OCI-LY1 (cell line): ENCODE results near the gene IKZF1.
A peak's percentile ranks its signal among the peaks of the same experiment; 100 is the strongest.

ENCODE experiments used
- H2AFZ ChIP-seq: fragments of 200-600 bp; sonication (generic), shearing (Covaris generic); 2 replicates; pipeline ENCODE4 v1.6.0; 2014; ENCODE audit warnings: antibody characterized with exemption, mild to moderate bottlenecking, low read length
- H3F3A ChIP-seq: fragments of 200-600 bp; sonication (generic), shearing (Covaris generic); 2 replicates; pipeline ENCODE4 v1.6.0; 2014; ENCODE audit warnings: mild to moderate bottlenecking, antibody characterized with exemption, low read length, moderate library complexity; ENCODE audit not compliant: insufficient read depth
- H3K27ac ChIP-seq: fragments of 200-600 bp; sonication (generic); 2 replicates; pipeline ENCODE4 v1.5.1; 2014; ENCODE audit warnings: low read length, mixed run types, mild to moderate bottlenecking, low read depth; ENCODE audit not compliant: poor library complexity, severe bottlenecking
- H3K27me3 ChIP-seq: fragments of 200-600 bp; sonication (generic); 2 replicates; pipeline ENCODE4 v1.6.0; 2014; ENCODE audit warnings: antibody characterized with exemption, mild to moderate bottlenecking, low read length, moderate library complexity; ENCODE audit not compliant: insufficient read depth
- H3K36me3 ChIP-seq: fragments of 200-600 bp; sonication (generic); 2 replicates; pipeline ENCODE4 v1.6.1; 2014; ENCODE audit warnings: mild to moderate bottlenecking, antibody characterized with exemption, low read length, moderate library complexity, mixed read lengths; ENCODE audit not compliant: insufficient read depth
- H3K4me1 ChIP-seq: fragments of 200-600 bp; sonication (generic); 2 replicates; pipeline ENCODE4 v1.5.1; 2014; ENCODE audit warnings: mild to moderate bottlenecking, low read length, moderate library complexity; ENCODE audit not compliant: insufficient read depth, severe bottlenecking
- H3K4me2 ChIP-seq: fragments of 200-600 bp; sonication (generic), shearing (Covaris generic); 2 replicates; pipeline ENCODE4 v1.6.1; 2014; ENCODE audit warnings: low read length
- H3K4me3 ChIP-seq: fragments of 200-600 bp; sonication (generic); 2 replicates; pipeline ENCODE4 v1.5.1; 2014; ENCODE audit warnings: low read length, low read depth, mild to moderate bottlenecking, mixed read lengths; ENCODE audit not compliant: poor library complexity, severe bottlenecking
- H3K79me2 ChIP-seq: fragments of 200-600 bp; shearing (Covaris generic); 2 replicates; pipeline ENCODE4 v1.6.1; 2016; ENCODE audit warnings: mixed run types, low read length, mixed read lengths; ENCODE audit not compliant: insufficient read depth
- H3K9ac ChIP-seq: fragments of 200-600 bp; sonication (generic), shearing (Covaris generic); 2 replicates; pipeline ENCODE4 v1.6.1; 2014; ENCODE audit warnings: mild to moderate bottlenecking, low read length, mixed read lengths
- H3K9me2 ChIP-seq: fragments of 200-600 bp; sonication (generic), shearing (Covaris generic); 2 replicates; pipeline ENCODE4 v1.6.1; 2014; ENCODE audit warnings: low read depth, mild to moderate bottlenecking, low read length, mixed read lengths
- H3K9me3 ChIP-seq: fragments of 200-600 bp; shearing (Covaris generic); 2 replicates; pipeline ENCODE4 v1.6.1; 2014; ENCODE audit warnings: low read length, mixed read lengths
- H4K20me1 ChIP-seq: fragments of 200-600 bp; sonication (generic), shearing (Covaris generic); 2 replicates; pipeline ENCODE4 v1.6.0; 2016; ENCODE audit warnings: mild to moderate bottlenecking, low read length; ENCODE audit not compliant: insufficient read depth
- EZH2 ChIP-seq: fragments of 200-600 bp; sonication (generic), shearing (Covaris generic); IDR thresholded peaks from 2 replicates; pipeline ENCODE4 v1.8.0; 2017; ENCODE audit warnings: borderline replicate concordance, mixed run types, mild to moderate bottlenecking, antibody characterized with exemption, low read length, moderate library complexity, mixed read lengths
- TF ChIP-seq, protein P1 (sequence below): fragments of 200-600 bp; sonication (generic), shearing (Covaris generic); IDR thresholded peaks from 2 replicates; pipeline ENCODE4 v1.5.1; 2017; ENCODE audit warnings: mild to moderate bottlenecking, antibody characterized with exemption, low read length, moderate library complexity, mixed read lengths

Gene IKZF1

DNA sequence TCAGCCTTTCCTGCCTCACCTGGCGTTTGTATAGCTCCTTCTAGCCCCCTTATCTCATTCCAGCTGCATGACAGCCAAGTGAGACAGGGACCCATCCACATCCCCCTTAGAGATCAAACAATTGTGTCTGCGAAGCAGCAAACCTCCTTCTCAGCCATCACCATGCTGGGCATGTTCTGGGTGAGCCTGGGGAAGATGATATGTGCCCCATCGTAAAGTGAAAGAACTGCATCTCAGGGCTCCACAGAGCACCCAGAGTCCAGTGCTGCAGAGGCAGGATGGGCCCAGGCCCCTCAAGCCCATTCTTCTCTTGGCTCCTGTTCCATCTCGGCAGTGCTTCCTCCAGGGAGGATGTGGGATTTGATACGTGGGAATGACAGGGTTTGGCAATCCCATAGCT, 102.4 kb downstream of the IKZF1 start:
- Histone ChIP-seq H3K9me2 (no peaks in the 10 kb centered on the region), H3K79me2 (no peaks in the 10 kb centered on the region), H3F3A (peaks cover 10% of the 10 kb centered on the region; the same call in 1 of the 2 replicates), H3K9ac (no peak overlapping the region), H3K4me2 (no peak overlapping the region), H4K20me1 (no peaks in the 10 kb centered on the region), H3K27me3 (no peaks in the 10 kb centered on the region), H3K27ac (no peak overlapping the region), H3K4me3 (no peak overlapping the region), H3K4me1 (peaks cover 41% of the 10 kb centered on the region), H3K36me3 (peaks cover 32% of the 10 kb centered on the region), H2AFZ (no peak overlapping the region), H3K9me3 (no peaks in the 10 kb centered on the region)
- TF ChIP-seq EZH2: no peak
- TF ChIP-seq, protein P1, sequence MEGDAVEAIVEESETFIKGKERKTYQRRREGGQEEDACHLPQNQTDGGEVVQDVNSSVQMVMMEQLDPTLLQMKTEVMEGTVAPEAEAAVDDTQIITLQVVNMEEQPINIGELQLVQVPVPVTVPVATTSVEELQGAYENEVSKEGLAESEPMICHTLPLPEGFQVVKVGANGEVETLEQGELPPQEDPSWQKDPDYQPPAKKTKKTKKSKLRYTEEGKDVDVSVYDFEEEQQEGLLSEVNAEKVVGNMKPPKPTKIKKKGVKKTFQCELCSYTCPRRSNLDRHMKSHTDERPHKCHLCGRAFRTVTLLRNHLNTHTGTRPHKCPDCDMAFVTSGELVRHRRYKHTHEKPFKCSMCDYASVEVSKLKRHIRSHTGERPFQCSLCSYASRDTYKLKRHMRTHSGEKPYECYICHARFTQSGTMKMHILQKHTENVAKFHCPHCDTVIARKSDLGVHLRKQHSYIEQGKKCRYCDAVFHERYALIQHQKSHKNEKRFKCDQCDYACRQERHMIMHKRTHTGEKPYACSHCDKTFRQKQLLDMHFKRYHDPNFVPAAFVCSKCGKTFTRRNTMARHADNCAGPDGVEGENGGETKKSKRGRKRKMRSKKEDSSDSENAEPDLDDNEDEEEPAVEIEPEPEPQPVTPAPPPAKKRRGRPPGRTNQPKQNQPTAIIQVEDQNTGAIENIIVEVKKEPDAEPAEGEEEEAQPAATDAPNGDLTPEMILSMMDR: no peak

DNA sequence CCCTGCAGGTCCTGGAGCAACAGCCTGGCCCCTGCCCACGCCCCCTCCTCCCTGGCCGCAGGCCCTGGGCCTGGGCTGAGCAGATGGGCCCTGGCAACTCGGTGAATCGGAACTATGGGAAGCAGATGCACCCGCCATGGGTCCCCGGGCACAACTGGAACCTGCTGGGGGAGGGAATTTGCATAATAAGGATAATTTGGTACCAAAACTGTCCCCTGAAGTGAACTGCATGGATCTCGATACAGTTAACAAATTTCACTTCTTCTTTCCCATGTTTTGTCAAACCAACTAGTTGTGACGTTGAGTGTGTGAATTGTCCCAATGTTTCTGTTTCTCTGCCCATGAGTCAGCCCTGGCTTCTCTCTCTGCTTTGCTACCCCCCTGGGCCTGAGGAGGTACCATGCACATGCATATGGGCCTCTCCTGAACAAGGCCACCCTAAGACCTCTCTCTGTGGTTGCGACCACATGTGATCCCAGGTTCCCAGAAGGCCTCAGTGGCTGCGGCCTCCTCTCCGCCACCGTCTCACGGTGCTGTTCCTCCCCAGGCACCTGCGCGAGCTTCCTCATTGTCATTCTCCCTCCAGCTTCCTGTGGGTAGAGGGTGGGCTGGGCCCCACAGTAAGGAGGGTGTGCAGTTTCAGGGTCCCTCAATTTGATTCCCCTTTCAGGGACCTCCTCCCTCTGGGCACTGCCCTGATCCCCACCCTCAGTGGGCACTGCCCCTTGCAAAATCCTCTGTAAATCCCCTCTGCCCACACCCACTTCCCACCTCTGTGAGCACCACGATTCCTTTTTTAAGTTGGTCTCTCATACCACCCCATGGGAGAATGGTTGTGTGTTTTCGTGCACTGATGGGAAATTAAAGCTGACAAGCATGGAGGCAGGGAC, 105.6 kb downstream of the IKZF1 start:
- Histone ChIP-seq H3K27ac (peak overlapping the region; percentile 73), H3K4me2 (peak overlapping the region; percentile 34), H3K9me3 (no peaks in the 10 kb centered on the region)

DNA sequence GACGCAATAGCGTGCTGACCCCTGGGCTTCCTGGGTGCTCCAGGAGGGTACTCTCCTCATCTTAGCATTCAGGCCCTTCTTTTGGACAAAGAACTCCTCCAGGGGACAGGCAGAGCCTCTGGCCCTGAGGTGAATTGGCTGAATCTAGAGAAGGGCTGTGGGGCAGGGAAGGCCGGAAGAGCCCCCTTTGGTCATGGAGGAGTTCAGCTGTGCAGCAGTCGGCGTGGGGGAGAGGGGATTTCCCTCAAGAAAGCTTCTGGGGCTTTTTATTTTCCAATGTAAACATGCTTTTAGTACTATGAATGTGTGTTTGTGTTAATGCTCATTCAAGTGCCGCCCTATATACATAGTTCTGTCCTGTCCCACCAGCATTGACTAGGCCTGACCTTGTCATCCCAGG, 106.8 kb downstream of the IKZF1 start:
- Histone ChIP-seq H3K4me1 (peaks cover 53% of the 10 kb centered on the region), H2AFZ (no peak overlapping the region), H3K4me2 (peak overlapping the region; percentile 7; the same call in 1 of the 2 replicates), H3K9me2 (no peaks in the 10 kb centered on the region), H3K4me3 (no peak overlapping the region), H3F3A (no peaks in the 10 kb centered on the region; the same call in 1 of the 2 replicates), H3K79me2 (no peaks in the 10 kb centered on the region), H3K9me3 (no peaks in the 10 kb centered on the region), H3K27ac (peak overlapping the region; percentile 73), H3K27me3 (no peaks in the 10 kb centered on the region), H4K20me1 (no peaks in the 10 kb centered on the region), H3K36me3 (no peaks in the 10 kb centered on the region), H3K9ac (peak overlapping the region; percentile 14; the same call in 1 of the 2 replicates)
- TF ChIP-seq, protein P1: no peak
- TF ChIP-seq EZH2: no peak

More for the DNA sequence above, 105.6 kb downstream of the IKZF1 start:
- no peaks in the 10 kb centered on the region for H3K79me2 ChIP-seq
- no peaks in the 10 kb centered on the region for H3K27me3 ChIP-seq
- H4K20me1 ChIP-seq: no peaks in the 10 kb centered on the region
- peaks cover under 1% of the 10 kb centered on the region; the same call in 1 of the 2 replicates for H3K36me3 ChIP-seq
- no peaks in the 10 kb centered on the region; the same call in 1 of the 2 replicates for H3F3A ChIP-seq
- no peaks in the 10 kb centered on the region for H3K9me2 ChIP-seq
- H3K9ac ChIP-seq: peak overlapping the region; percentile 14; the same call in 1 of the 2 replicates
- peaks cover 49% of the 10 kb centered on the region for H3K4me1 ChIP-seq
- no peak overlapping the region for H3K4me3 ChIP-seq
- H2AFZ ChIP-seq: no peak overlapping the region
- no peak for TF ChIP-seq EZH2
- TF ChIP-seq, protein P1: no peak
